MM.1S (cell line): ENCODE measurements around the gene ANKS1B.

ENCODE experiments used
- DNase-seq: peaks from one replicate; pipeline ENCODE4 v3.0.0-alpha.2; 2015
- H2AFZ ChIP-seq: fragments of 300-600 bp; sonication (generic); 2 replicates; pipeline ENCODE4 v1.6.0; 2016; ENCODE audit warnings: antibody characterized with exemption, low read length
- H3F3A ChIP-seq: fragments of 300-600 bp; sonication (generic); 2 replicates; pipeline ENCODE4 v1.6.1; 2016; ENCODE audit warnings: mild to moderate bottlenecking, antibody characterized with exemption, low read length, moderate library complexity, mixed read lengths; ENCODE audit not compliant: insufficient read depth
- H3K27ac ChIP-seq: fragments of 300-600 bp; sonication (generic); 2 replicates; pipeline ENCODE4 v1.5.1; 2016; ENCODE audit warnings: mild to moderate bottlenecking, low read length
- H3K27me3 ChIP-seq: fragments of 300-600 bp; sonication (generic); replicated peaks from 2 replicates; pipeline ENCODE4 v1.6.0; 2016; ENCODE audit warnings: low read length; ENCODE audit not compliant: insufficient read depth
- H3K36me3 ChIP-seq: fragments of 300-600 bp; sonication (generic); replicated peaks from 2 replicates; pipeline ENCODE4 v1.6.1; 2016; ENCODE audit warnings: mild to moderate bottlenecking, low read length, mixed read lengths; ENCODE audit not compliant: insufficient read depth
- H3K4me1 ChIP-seq: fragments of 300-600 bp; sonication (generic); 2 replicates; pipeline ENCODE4 v1.6.1; 2016; ENCODE audit warnings: low read length, mixed read lengths
- H3K4me2 ChIP-seq: fragments of 300-600 bp; sonication (generic); 2 replicates; pipeline ENCODE4 v1.6.0; 2016; ENCODE audit warnings: low read depth, low read length
- H3K4me3 ChIP-seq: fragments of 300-600 bp; sonication (generic); 2 replicates; pipeline ENCODE4 v1.5.1; 2016; ENCODE audit warnings: low read length, mixed read lengths
- H3K79me2 ChIP-seq: fragments of 300-600 bp; sonication (generic); 2 replicates; pipeline ENCODE4 v1.6.1; 2016; ENCODE audit warnings: mixed run types, low read length, mixed read lengths
- H3K9ac ChIP-seq: fragments of 300-600 bp; sonication (generic); 2 replicates; pipeline ENCODE4 v1.6.1; 2016; ENCODE audit warnings: low read length, mixed read lengths
- H3K9me2 ChIP-seq: fragments of 300-600 bp; sonication (generic); replicated peaks from 2 replicates; pipeline ENCODE4 v1.6.1; 2016; ENCODE audit warnings: mild to moderate bottlenecking, low read length, mixed read lengths; ENCODE audit not compliant: insufficient read depth
- H3K9me3 ChIP-seq: fragments of 300-600 bp; sonication (generic); replicated peaks from 2 replicates; pipeline ENCODE4 v1.6.1; 2016; ENCODE audit warnings: mild to moderate bottlenecking, low read length, mixed read lengths; ENCODE audit not compliant: insufficient read depth
- H4K20me1 ChIP-seq: fragments of 300-600 bp; sonication (generic); 2 replicates; pipeline ENCODE4 v1.6.1; 2016; ENCODE audit warnings: mild to moderate bottlenecking, low read length, moderate library complexity, mixed read lengths; ENCODE audit not compliant: insufficient read depth
- EZH2 ChIP-seq: fragments of 300-600 bp; sonication (generic); optimal IDR thresholded peaks from 2 replicates; pipeline ENCODE3; 2017; ENCODE audit warnings: low read depth, mild to moderate bottlenecking, antibody characterized with exemption, low read length, mixed read lengths
- EZH2phosphoT487 ChIP-seq: fragments of 300-600 bp; sonication (generic); IDR thresholded peaks from 2 replicates; pipeline ENCODE4 v1.6.1; 2018; ENCODE audit warnings: antibody characterized with exemption, low read length
- TF ChIP-seq, protein P1 (sequence below): fragments of 300-600 bp; sonication (generic); IDR thresholded peaks from 2 replicates; pipeline ENCODE4 v1.5.1; 2016; ENCODE audit warnings: antibody characterized with exemption, low read length, mixed read lengths

ANKS1B gene

DNA sequence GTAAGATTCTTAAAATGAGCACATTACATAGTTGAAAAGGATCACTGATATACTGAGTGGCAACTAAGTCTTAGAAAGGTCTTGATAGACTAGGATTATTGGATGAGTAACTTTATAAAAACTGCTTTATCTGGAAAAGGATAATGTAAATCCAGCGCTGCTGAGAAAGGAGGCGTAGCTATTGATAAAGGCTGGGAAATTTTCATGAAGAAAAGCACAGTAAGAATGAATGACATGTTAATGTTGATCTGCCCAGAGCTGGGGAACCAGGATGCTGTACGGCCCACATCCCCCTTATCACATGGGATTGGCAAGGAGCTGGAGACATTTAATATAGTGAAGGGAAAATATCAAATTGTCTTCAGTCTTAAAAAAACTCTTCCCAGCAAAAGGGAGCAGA is 1165.7 kb downstream of the ANKS1B start:
- Histone ChIP-seq H3K4me2 (no peak overlapping the region), H2AFZ (no peak overlapping the region), H3K4me3 (no peak overlapping the region), H3K27me3 (no peaks in the 10 kb centered on the region), H3K79me2 (no peaks in the 10 kb centered on the region), H3K4me1 (no peaks in the 10 kb centered on the region; the same call in 1 of the 2 replicates), H3F3A (no peaks in the 10 kb centered on the region), H3K36me3 (no peaks in the 10 kb centered on the region), H3K9ac (no peak overlapping the region), H4K20me1 (no peaks in the 10 kb centered on the region), H3K9me2 (no peaks in the 10 kb centered on the region), H3K9me3 (no peaks in the 10 kb centered on the region), H3K27ac (no peak overlapping the region)
- TF ChIP-seq, protein P1, sequence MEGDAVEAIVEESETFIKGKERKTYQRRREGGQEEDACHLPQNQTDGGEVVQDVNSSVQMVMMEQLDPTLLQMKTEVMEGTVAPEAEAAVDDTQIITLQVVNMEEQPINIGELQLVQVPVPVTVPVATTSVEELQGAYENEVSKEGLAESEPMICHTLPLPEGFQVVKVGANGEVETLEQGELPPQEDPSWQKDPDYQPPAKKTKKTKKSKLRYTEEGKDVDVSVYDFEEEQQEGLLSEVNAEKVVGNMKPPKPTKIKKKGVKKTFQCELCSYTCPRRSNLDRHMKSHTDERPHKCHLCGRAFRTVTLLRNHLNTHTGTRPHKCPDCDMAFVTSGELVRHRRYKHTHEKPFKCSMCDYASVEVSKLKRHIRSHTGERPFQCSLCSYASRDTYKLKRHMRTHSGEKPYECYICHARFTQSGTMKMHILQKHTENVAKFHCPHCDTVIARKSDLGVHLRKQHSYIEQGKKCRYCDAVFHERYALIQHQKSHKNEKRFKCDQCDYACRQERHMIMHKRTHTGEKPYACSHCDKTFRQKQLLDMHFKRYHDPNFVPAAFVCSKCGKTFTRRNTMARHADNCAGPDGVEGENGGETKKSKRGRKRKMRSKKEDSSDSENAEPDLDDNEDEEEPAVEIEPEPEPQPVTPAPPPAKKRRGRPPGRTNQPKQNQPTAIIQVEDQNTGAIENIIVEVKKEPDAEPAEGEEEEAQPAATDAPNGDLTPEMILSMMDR = no peak
- no peak for TF ChIP-seq EZH2phosphoT487
- no peak for TF ChIP-seq EZH2
- DNase-seq = no peak

DNA sequence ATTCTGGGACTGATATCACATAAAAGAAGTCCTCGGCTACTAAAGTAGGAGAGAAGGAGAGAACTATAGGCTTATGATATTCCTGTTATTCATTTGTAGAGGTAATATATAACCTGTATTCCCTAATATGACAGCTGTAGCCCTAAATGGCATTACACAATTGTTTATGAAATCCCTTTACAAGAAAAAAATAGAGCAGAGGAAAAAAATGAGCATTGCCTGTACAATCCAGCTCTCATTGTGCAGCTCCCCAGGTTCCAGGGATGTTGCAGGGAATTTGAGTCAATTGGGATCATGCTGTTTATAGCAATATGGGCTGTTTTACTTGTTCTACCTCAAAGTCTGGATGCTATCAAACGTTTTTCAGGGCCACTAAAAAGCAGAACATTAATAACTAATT is 1166.5 kb downstream of the ANKS1B start:
- H3K9me2 ChIP-seq = no peaks in the 10 kb centered on the region
- H3K27ac ChIP-seq = no peak overlapping the region
- no peaks in the 10 kb centered on the region for H3K9me3 ChIP-seq
- no peaks in the 10 kb centered on the region for H3F3A ChIP-seq
- no peak overlapping the region for H2AFZ ChIP-seq
- H3K36me3 ChIP-seq = no peaks in the 10 kb centered on the region
- H3K27me3 ChIP-seq = no peaks in the 10 kb centered on the region
- H3K9ac ChIP-seq = no peak overlapping the region
- no peaks in the 10 kb centered on the region; the same call in 1 of the 2 replicates for H3K4me1 ChIP-seq
- no peak for TF ChIP-seq EZH2
- no peak for TF ChIP-seq EZH2phosphoT487
- H4K20me1 ChIP-seq = no peaks in the 10 kb centered on the region
- DNase-seq = no peak
- no peak overlapping the region for H3K4me3 ChIP-seq
- no peaks in the 10 kb centered on the region for H3K79me2 ChIP-seq
- H3K4me2 ChIP-seq = no peak overlapping the region

DNA sequence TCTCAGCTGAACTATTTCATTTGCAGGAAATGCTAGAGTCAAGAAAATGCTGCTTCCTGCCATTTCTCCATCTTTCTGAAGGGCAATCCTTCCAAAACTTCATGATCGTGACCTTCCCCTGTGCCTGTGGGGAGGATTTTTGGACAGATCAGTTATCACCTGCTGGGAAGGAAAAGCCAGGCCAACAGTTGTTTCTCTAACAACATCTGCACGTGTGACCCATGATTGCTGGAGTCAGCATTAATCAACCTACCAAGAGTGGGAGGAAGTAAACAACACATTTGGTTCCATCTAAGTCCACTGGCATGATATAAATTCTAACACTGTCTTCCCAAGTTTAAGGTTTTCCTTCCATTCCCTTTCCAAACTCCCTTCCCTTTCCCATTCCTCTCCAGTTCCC is 1167.0 kb downstream of the ANKS1B start:
- Histone ChIP-seq H4K20me1 (no peaks in the 10 kb centered on the region), H3K79me2 (no peaks in the 10 kb centered on the region), H3K4me1 (no peaks in the 10 kb centered on the region; the same call in 1 of the 2 replicates), H3K4me2 (no peak overlapping the region), H3F3A (no peaks in the 10 kb centered on the region), H3K9me3 (no peaks in the 10 kb centered on the region), H3K9ac (no peak overlapping the region), H3K27me3 (no peaks in the 10 kb centered on the region), H3K9me2 (no peaks in the 10 kb centered on the region), H3K4me3 (no peak overlapping the region), H3K27ac (no peak overlapping the region), H3K36me3 (no peaks in the 10 kb centered on the region), H2AFZ (no peak overlapping the region)
- DNase-seq = no peak
- TF ChIP-seq EZH2phosphoT487 (no peak), EZH2 (no peak)
- TF ChIP-seq, protein P1 = no peak

DNA sequence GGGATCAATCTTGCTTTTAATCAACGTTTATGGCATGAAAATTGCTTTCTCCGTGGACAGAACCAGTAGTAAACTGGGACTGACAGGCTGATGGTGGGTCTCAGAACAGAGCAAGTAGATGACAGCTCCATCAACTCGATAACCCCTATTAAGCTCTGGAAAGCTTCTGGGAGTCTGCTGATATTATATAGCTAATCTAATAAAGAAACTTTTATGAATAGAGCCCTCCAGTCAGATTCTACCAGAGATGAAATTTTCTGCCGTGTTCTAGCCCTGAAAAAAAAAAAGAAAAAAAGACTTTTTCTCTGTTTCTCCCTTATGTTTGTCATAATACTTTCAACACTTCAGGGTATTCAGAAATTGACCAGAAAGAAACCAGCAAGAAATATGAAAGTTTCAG is 1168.0 kb downstream of the ANKS1B start:
- TF ChIP-seq, protein P1 = no peak
- TF ChIP-seq EZH2 = no peak
- TF ChIP-seq EZH2phosphoT487 = no peak
- H3K9me3 ChIP-seq = no peaks in the 10 kb centered on the region
- DNase-seq = no peak
- no peak overlapping the region for H3K27ac ChIP-seq
- no peaks in the 10 kb centered on the region for H3K79me2 ChIP-seq
- H3K9me2 ChIP-seq = no peaks in the 10 kb centered on the region
- H3K4me1 ChIP-seq = no peaks in the 10 kb centered on the region; the same call in 1 of the 2 replicates
- no peak overlapping the region for H3K4me3 ChIP-seq
- no peaks in the 10 kb centered on the region for H3K27me3 ChIP-seq
- H3K4me2 ChIP-seq = no peak overlapping the region
- no peak overlapping the region for H2AFZ ChIP-seq
- no peaks in the 10 kb centered on the region for H3K36me3 ChIP-seq
- no peaks in the 10 kb centered on the region for H4K20me1 ChIP-seq
- no peaks in the 10 kb centered on the region for H3F3A ChIP-seq
- no peak overlapping the region for H3K9ac ChIP-seq
